NOMO-1 treated with dmso at 0.1 percent for 144 hours (cell line): Measurements from ENCODE around the gene ST14.

Experiments
- DNase-seq: peaks from one replicate; lab custom pipeline; 2025; ENCODE audit not compliant: unreplicated experiment; lab: John Stamatoyannopoulos, UW

Gene ST14

GRCh38 chr11:130159657-130160497, at the start of gene ST14:
TSS of gene ST14 (plus strand) at chr11:130159782. CDS start at chr11:130159980, 198 bp downstream.
- peak; percentile 28 for DNase-seq

DNA sequence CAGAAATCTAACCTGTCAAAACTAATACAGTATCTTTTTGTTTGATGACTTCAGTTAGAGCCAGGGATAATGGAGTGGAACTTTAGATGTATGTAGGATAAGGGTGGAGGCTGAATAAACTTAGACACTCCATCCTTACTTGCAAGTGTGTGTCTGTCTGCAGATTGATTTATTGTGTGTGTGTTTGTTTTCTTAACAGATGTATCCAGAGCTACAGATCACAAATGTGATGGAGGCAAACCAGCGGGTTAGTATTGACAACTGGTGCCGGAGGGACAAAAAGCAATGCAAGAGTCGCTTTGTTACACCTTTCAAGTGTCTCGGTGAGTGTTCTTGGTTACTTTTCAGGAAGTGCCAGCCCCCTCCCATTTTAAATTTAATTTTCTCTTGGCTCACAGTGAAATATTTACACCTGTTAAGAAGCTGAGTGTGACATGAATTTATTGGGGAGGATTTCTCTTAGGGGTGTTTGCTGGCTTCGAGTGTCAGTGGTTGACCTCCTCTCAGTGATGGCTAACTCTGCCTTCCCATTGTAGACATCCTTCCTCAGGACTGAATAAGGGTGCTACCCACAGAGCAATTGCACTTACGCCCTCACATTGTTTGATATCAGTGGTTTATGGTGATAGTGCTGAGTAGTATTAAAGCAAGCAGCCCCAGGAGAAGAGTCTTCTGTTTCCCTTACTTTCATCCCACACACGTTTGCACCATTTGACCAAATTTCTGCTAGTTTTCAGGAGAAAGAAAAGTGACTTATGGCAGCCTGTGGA, 49.1 kb upstream of the ST14 start:
- no peak for DNase-seq

DNA sequence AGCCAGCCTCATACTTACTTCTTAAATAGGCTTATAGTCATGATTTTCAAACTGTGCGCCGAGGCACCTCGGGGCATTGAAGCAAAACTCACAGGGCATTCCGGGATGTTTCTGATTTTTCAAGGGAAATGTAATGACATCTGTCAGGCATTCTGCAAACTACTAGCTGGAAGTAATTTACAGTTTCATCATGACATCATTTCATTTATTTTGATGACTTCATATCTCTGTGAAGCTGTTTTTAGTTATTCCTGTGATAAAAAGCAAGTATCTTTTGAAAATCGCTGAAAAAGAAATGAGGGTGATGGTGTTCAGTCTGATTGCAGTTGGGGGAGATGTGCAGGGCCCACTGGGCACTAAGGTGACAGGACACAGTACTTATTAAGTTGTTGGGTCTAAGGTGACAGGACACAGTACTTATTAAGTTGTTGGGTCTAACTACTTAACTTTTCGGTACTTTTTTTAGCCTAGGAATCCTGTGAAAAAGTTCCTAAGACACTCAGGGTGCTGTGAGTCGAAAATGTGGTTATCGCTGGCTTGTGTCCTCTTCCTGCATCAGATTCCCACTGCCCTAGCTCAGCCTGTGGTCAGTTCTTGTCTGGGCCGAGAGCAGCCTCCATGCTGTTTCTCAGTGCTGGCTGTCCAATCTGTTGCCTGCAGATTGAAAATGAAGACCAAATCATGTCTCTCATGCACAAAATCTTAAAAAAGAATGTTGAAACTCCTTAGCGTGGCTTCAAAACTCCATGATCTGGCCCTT, 47.3 kb upstream of the ST14 start:
- no peak for DNase-seq

DNA sequence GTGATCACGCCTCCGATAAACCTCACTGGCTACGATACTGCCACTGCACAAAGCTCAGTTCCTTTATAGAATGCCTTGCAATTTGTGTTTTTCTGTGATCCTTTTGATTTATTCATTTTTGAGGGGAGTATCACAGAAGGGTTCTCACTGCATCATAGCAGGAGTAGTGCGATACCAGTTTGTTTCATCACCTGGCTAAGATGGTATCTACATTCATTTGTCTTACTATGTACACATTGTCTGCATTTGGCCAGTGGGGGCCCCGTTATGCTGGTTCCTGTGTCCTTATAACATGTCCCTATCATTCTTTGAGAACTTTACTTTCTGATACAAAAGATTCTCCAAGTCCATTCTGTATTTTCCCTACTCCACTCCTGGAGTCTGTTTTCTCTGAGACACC, 45.3 kb upstream of the ST14 start:
- no peak for DNase-seq

DNA sequence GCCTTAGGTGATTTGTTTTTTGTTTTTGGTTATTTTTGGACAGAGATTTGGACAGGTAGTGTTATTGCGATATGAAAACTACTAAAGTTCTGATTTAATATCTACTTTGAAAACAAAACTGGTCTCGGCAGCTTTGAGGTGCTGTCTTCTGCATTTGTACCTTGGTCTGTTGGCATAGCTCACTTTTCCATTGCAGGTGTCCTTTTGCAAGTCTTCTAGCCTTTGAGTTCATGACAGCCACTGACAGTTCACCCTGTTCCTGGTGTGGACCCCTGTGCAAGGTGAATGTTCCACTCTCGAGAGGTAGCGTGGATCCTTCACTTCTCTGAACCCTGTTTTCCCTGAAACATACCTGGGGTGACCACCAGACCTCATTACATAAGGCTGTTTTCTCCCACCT, 44.9 kb upstream of the ST14 start:
- no peak for DNase-seq

- DNase-seq: no peak
Measured at GRCh38 chr11:130115218-130115617, 44.4 kb upstream of the ST14 start.

DNA sequence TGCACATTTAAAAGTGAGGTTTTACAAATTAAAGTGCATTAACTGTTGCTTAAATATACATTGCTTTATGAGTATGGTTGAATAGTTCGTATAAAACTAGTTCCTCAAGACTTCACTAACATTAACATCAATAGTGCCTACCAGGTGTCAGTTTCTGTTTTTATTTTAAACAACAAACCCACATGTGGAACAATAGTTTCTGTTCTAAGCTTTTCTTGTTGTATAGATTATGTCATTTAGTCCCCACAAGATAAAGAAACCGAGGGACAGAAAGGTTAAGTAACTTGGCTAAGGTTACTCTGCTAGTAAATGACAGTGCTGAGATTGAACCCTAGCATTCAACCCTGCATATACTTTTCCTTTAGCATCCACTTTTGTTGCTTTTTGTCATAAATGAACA, 41.4 kb upstream of the ST14 start:
- no peak for DNase-seq

GRCh38 chr11:130118636-130119387, 40.8 kb upstream of the ST14 start:
- no peak for DNase-seq

DNA sequence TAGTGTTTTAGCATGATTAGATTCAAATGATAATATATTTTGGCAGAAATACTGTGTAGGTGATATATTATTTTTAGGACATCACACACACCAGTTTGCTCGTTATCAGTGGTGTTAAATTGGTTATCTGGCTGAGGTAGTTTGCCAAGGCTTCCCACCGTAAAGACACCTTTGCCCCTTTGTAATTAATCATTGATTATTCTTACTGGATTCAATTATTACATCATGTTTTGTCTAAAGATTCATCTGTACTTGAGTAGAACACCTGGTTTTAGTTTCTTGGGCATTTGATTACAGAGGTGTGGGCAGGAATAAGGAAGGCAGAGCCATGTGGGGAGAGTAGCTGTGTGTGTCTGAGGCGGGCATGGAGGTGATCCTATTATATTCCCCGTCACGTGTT, 39.5 kb upstream of the ST14 start:
- DNase-seq: no peak

GRCh38 chr11:130121445-130121978, 38.1 kb upstream of the ST14 start:
- no peak for DNase-seq

DNA sequence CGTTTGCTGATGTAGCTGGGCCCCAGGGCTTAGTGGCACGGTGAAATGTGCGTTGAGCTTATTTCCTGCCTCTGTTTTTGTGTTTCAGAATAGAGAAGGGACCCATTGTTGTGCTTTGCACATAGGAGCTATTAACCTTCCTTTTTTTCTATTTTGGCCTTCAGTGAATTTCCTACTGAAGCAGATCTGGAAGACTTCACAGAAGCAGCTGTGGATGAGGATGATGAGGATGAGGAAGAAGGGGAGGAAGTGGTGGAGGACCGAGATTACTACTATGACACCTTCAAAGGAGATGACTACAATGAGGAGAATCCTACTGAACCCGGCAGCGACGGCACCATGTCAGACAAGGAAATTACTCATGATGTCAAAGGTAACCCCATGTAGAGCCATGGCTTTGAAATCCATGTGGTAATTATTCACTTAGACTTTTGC, 37.4 kb upstream of the ST14 start:
- no peak for DNase-seq

GRCh38 chr11:130123414-130124040, 36.1 kb upstream of the ST14 start:
- DNase-seq: no peak

GRCh38 chr11:130124096-130124495, 35.5 kb upstream of the ST14 start:
- peak; percentile 99 for DNase-seq

GRCh38 chr11:130125638-130126037, 33.9 kb upstream of the ST14 start:
- DNase-seq: no peak

GRCh38 chr11:130126516-130126915, 33.1 kb upstream of the ST14 start:
- no peak for DNase-seq

- no peak for DNase-seq
Measured at GRCh38 chr11:130127509-130127908, 32.1 kb upstream of the ST14 start.

DNA sequence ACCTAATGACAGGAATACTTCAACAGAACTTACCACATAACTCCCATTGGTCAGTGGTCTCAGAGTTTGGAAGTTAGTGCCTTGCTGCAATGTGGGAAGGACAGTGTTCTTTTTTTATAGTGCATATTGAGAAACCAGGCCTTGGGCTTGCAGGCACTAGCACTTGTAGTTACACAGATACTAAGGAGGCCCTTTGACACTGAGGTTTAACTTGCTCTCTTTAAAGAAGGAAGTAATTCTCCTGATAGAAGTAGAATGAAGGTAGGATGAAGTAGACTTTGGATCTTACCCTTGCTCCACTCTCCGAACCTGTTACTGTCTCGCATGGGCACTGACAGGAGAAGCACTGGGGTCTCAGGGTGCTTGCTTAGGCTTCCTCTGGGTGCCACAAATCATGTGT, 31.0 kb upstream of the ST14 start:
- DNase-seq: peak; percentile 23

GRCh38 chr11:130129922-130130321, 29.7 kb upstream of the ST14 start:
- DNase-seq: no peak

- peak; percentile 33 for DNase-seq
Measured at GRCh38 chr11:130131961-130132850, 27.4 kb upstream of the ST14 start.
